RWPE2 (cell line): ENCODE measurements around the gene PPP1R16B.

Source experiments
- ATAC-seq: fragments of 200-7000 bp; cut with Tn5 transposase; 3 replicates; pipeline ENCODE4 v1.9.1; 2021; ENCODE audit warnings: low read depth
- DNase-seq: peaks from one replicate; pipeline ENCODE4 v3.0.0-alpha.2; 2020; ENCODE audit warnings: low spot score
- H3K27ac ChIP-seq: fragments of 450-650 bp; 2 replicates; pipeline ENCODE4 v1.5.1; 2017; ENCODE audit warnings: mild to moderate bottlenecking; ENCODE audit not compliant: poor library complexity, severe bottlenecking
- H3K27me3 ChIP-seq: fragments of 250-450 bp; sonication (Bioruptor Pico); 2 replicates; pipeline ENCODE4 v1.5.1; 2021; ENCODE audit warnings: mild to moderate bottlenecking, moderate library complexity; ENCODE audit not compliant: insufficient read depth, poor library complexity, severe bottlenecking
- H3K36me3 ChIP-seq: fragments of 250-450 bp; sonication (Bioruptor Pico); 2 replicates; pipeline ENCODE4 v1.5.1; 2020; ENCODE audit warnings: low read depth, mild to moderate bottlenecking, moderate library complexity
- H3K4me1 ChIP-seq: fragments of 250-450 bp; sonication (Bioruptor Pico); 2 replicates; pipeline ENCODE4 v1.5.1; 2021; ENCODE audit warnings: mild to moderate bottlenecking, moderate library complexity; ENCODE audit not compliant: insufficient read depth, poor library complexity, severe bottlenecking
- H3K4me3 ChIP-seq: fragments of 250-450 bp; sonication (Bioruptor Pico); 2 replicates; pipeline ENCODE4 v1.5.1; 2021; ENCODE audit warnings: mild to moderate bottlenecking, moderate library complexity; ENCODE audit not compliant: severe bottlenecking
- H3K9me3 ChIP-seq: fragments of 250-450 bp; sonication (Bioruptor Pico); 2 replicates; pipeline ENCODE4 v1.5.1; 2021; ENCODE audit warnings: mild to moderate bottlenecking, moderate library complexity; ENCODE audit not compliant: severe bottlenecking
- TF ChIP-seq, protein P1 (sequence below): fragments of 450-650 bp; IDR thresholded peaks from one replicate; pipeline ENCODE4 v1.5.1; 2017; ENCODE audit warnings: mild to moderate bottlenecking, moderate library complexity; ENCODE audit not compliant: poor library complexity, severe bottlenecking

Gene PPP1R16B

GRCh38 chr20:38937978-38938473, 132.5 kb downstream of the PPP1R16B start:
- TF ChIP-seq, protein P1, sequence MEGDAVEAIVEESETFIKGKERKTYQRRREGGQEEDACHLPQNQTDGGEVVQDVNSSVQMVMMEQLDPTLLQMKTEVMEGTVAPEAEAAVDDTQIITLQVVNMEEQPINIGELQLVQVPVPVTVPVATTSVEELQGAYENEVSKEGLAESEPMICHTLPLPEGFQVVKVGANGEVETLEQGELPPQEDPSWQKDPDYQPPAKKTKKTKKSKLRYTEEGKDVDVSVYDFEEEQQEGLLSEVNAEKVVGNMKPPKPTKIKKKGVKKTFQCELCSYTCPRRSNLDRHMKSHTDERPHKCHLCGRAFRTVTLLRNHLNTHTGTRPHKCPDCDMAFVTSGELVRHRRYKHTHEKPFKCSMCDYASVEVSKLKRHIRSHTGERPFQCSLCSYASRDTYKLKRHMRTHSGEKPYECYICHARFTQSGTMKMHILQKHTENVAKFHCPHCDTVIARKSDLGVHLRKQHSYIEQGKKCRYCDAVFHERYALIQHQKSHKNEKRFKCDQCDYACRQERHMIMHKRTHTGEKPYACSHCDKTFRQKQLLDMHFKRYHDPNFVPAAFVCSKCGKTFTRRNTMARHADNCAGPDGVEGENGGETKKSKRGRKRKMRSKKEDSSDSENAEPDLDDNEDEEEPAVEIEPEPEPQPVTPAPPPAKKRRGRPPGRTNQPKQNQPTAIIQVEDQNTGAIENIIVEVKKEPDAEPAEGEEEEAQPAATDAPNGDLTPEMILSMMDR: no peak
- no peak overlapping the region for H3K27ac ChIP-seq
- no peaks in the 10 kb centered on the region for H3K27me3 ChIP-seq
- no peak overlapping the region for H3K4me3 ChIP-seq
- H3K36me3 ChIP-seq: peaks cover 89% of the 10 kb centered on the region
- ATAC-seq (peak; percentile 11), DNase-seq (peak; percentile 58)
- H3K4me1 ChIP-seq: peaks cover 27% of the 10 kb centered on the region
- no peaks in the 10 kb centered on the region for H3K9me3 ChIP-seq

DNA sequence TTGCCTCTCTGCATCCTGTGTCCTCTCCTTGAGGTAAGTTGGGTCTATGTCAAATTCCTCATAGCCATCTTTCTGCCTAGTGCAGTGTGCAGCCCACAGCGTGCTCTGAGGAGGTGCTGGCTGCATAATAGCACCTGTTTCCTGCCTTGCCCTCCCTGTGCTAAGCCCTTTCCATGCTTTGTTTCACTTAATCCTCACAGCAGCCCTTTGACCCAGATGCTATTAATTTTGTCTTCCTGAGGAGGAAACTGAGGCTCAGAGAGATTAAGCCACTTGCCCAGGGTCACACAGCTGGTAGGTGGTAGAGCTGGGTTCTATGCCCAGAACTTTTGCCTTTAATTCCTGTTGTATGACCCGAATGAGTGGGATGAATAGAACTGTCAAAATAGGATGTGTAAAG, 134.2 kb downstream of the PPP1R16B start:
- TF ChIP-seq, protein P1: no peak
- Histone ChIP-seq H3K27me3 (no peaks in the 10 kb centered on the region), H3K4me3 (no peak overlapping the region), H3K4me1 (peaks cover 16% of the 10 kb centered on the region), H3K9me3 (no peaks in the 10 kb centered on the region), H3K27ac (no peak overlapping the region), H3K36me3 (peaks cover 92% of the 10 kb centered on the region)
- no peak for ATAC-seq
- DNase-seq: no peak

GRCh38 chr20:38940644-38941043, 135.1 kb downstream of the PPP1R16B start:
- TF ChIP-seq, protein P1: no peak
- ATAC-seq (no peak), DNase-seq (peak; percentile 51)
- Histone ChIP-seq H3K27ac (no peak overlapping the region), H3K4me1 (peaks cover 6% of the 10 kb centered on the region), H3K36me3 (peaks cover 95% of the 10 kb centered on the region), H3K4me3 (no peak overlapping the region), H3K9me3 (no peaks in the 10 kb centered on the region), H3K27me3 (no peaks in the 10 kb centered on the region)

- ATAC-seq: peak; percentile 38; the same call in 1 of the 3 replicates
- DNase-seq: no peak
These were observed 136.4 kb downstream of the PPP1R16B start for GRCh38 chr20:38941726-38942389.

More at GRCh38 chr20:38941726-38942389, 136.4 kb downstream of the PPP1R16B start:
- Histone ChIP-seq H3K27ac (no peak overlapping the region), H3K27me3 (no peaks in the 10 kb centered on the region), H3K4me1 (no peaks in the 10 kb centered on the region), H3K9me3 (no peaks in the 10 kb centered on the region), H3K36me3 (peaks cover 95% of the 10 kb centered on the region), H3K4me3 (no peak overlapping the region)
- TF ChIP-seq, protein P1: no peak
